GM19395 (cell line): ENCODE measurements around the gene CCDC3.

Source experiments
- ATAC-seq: cut with Tn5 transposase; IDR thresholded peaks from one replicate; pipeline ENCODE4 v1.9.1; 2021; ENCODE audit warnings: mild to moderate bottlenecking, moderate library complexity; ENCODE audit not compliant: unreplicated experiment

CCDC3 gene

GRCh38 chr10:12927896-12928295, 73.6 kb downstream of the CCDC3 start:
- ATAC-seq: no peak

GRCh38 chr10:12925845-12926244, 75.7 kb downstream of the CCDC3 start:
- no peak for ATAC-seq

GRCh38 chr10:12924911-12925310, 76.6 kb downstream of the CCDC3 start:
- ATAC-seq: no peak

- no peak for ATAC-seq
These were observed 79.2 kb downstream of the CCDC3 start for GRCh38 chr10:12922117-12922900.

GRCh38 chr10:12921163-12921562, 80.3 kb downstream of the CCDC3 start:
- no peak for ATAC-seq

GRCh38 chr10:12919574-12919973, 81.9 kb downstream of the CCDC3 start:
- ATAC-seq: no peak

- ATAC-seq: no peak
These were observed 84.9 kb downstream of the CCDC3 start for GRCh38 chr10:12916587-12916986.

- no peak for ATAC-seq
These were observed 85.8 kb downstream of the CCDC3 start for GRCh38 chr10:12915637-12916168.

GRCh38 chr10:12914111-12914510, 87.4 kb downstream of the CCDC3 start:
- ATAC-seq: no peak

- no peak for ATAC-seq
These were observed 89.7 kb downstream of the CCDC3 start for GRCh38 chr10:12911795-12912194.

- ATAC-seq: no peak
These were observed 90.7 kb downstream of the CCDC3 start for GRCh38 chr10:12910835-12911234.

- no peak for ATAC-seq
These were observed 91.7 kb downstream of the CCDC3 start for GRCh38 chr10:12909836-12910185.

- no peak for ATAC-seq
These were observed 92.2 kb downstream of the CCDC3 start for GRCh38 chr10:12909182-12909835.

GRCh38 chr10:12908773-12909172, 92.7 kb downstream of the CCDC3 start:
- no peak for ATAC-seq

- no peak for ATAC-seq
These were observed 93.9 kb downstream of the CCDC3 start for GRCh38 chr10:12907656-12908055.

- ATAC-seq: no peak
These were observed 95.4 kb downstream of the CCDC3 start for GRCh38 chr10:12906051-12906541.

GRCh38 chr10:12905067-12905466, 96.4 kb downstream of the CCDC3 start:
- ATAC-seq: no peak

- no peak for ATAC-seq
These were observed 98.6 kb downstream of the CCDC3 start for GRCh38 chr10:12902851-12903358.

GRCh38 chr10:12902135-12902572, 99.4 kb downstream of the CCDC3 start:
- ATAC-seq: no peak

- no peak for ATAC-seq
These were observed 102.0 kb downstream of the CCDC3 start for GRCh38 chr10:12899546-12899945.

GRCh38 chr10:12898271-12898670, 103.2 kb downstream of the CCDC3 start:
- ATAC-seq: no peak

- ATAC-seq: no peak
These were observed 104.2 kb downstream of the CCDC3 start for GRCh38 chr10:12897278-12897677.
